ENCODE data around the gene C2CD4C.

The C2CD4C gene, protein sequence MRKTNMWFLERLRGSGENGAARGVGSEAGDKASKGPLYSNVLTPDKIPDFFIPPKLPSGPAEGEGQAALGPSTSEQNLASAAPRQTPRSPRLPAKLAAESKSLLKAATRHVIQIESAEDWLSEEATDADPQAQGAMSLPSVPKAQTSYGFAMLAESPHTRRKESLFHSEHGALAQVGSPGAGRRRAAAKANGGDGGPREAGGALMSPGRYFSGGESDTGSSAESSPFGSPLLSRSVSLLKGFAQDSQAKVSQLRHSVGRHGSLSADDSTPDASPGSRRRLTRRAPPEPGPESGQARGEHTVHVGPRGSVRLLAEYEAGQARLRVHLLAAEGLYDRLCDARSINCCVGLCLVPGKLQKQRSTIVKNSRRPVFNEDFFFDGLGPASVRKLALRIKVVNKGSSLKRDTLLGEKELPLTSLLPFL

DNA sequence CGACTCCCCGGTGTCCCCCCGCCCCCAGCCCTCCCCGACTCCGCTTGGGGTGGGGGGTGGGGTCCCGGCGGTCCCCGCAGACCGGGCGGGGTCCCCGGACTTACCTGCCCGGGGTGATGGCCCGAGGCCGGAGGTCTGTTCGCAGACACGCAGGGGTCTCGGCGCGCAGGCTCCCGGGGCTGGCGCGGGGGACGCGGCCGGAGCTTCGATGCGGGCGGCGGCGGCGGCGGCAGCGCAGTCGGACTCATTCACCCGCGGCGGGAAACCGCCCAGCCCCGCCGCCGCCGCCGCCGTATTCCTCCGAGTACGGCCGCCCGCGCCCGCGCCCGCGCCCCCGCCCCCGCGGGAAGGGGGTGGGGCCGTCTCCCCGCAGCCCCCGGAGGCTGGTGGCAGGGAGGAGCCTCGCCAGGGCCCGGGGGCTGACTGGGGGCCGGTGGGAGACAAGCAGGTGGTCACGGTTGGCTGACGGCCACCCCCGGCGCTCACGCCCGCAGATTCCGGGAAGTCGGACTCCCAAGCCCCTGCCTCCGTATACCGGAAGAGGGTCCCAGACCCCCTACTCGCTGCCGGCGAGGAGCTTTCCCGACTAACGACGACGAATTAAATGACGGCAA is at the start of gene C2CD4C:
TSS of gene C2CD4C (minus strand) at position 246 of the 614 bp plus-strand sequence. CDS start 786 bp downstream, outside the sequence.
- Histone ChIP-seq H2AFZ (ENCODE audit: low read depth, low read length) (no peak within 1 kb of the TSS), H3K4me2 (ENCODE audit: low read length) (no peak within 1 kb of the TSS), H3K27me3 (ENCODE audit: low read depth, low read length) (no peaks in the 10 kb centered on the region), H3K4me1 (ENCODE audit: low read length) (no peaks in the 10 kb centered on the region), H4K20me1 (ENCODE audit: insufficient read depth, low read length) (no peaks in the 10 kb centered on the region), H3K27ac (ENCODE audit: low read length) (no peak within 1 kb of the TSS), H3K36me3 (replicated peaks; ENCODE audit: low read depth, low read length) (no peaks in the 10 kb centered on the region), H3K4me3 (ENCODE audit: low read length) (no peak within 1 kb of the TSS), H3K9me3 (ENCODE audit: insufficient read depth, low read length) (no peaks in the 10 kb centered on the region), H3K9ac (ENCODE audit: low read length) (no peak within 1 kb of the TSS), H3K79me2 (ENCODE audit: low read length) (no peaks in the 10 kb centered on the region)
- no peak for TF ChIP-seq EZH2phosphoT487 (IDR thresholded peaks at IDR 0.05; ENCODE audit: low read depth)

DNA sequence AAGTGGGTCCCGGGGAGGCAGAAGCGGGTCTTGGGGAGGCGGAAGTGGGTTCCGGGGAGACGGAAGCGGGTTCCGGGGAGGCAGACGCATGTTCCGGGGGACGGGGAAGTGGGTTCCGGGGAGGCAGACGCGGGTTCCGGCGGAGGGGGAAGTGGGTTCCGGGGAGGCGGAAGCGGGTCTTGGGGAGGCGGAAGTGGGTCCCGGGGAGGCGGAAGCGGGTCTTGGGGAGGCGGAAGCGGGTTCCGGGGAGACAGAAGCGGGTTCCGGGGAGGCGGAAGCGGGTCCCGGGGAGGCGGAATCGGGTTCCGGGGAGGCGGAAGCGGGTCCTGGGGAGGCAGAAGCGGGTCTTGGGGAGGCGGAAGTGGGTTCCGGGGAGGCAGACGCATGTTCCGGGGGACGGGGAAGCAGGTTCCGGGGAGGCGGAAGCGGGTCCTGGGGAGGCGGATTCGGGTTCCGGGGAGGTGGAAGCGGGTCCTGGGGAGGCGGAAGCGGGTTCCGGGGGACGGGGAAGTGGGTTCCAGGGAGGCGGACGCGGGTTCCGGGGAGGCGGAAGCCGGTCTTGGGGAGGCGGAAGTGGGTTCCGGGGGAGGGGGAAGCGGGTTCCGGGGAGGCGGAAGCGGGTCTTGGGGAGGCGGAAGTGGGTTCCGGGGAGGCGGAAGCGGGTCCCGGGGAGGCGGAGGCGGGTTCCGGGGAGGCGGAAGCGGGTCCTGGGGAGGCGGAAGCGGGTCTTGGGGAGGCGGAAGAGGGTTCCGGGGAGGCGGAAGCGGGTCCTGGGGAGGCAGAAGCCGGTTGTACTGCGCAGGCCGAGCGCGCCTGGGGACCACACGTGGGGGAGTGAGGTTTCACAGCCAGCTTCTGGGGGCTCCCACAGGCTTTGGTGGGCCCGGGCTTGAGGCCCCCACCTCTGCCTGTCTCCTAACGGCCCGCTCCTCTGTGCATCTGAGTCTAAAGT is 49.4 kb upstream of the C2CD4C start:
- TF ChIP-seq EZH2phosphoT487 (IDR thresholded peaks at IDR 0.05; ENCODE audit: low read depth) (no peak), CTCF (IDR thresholded peaks at IDR 0.05; ENCODE audit: low read depth, low read length) (no peak)
- H3K4me3 ChIP-seq (ENCODE audit: low read length) = no peak overlapping the region
- no peaks in the 10 kb centered on the region for H3K79me2 ChIP-seq (ENCODE audit: low read length)
- H3K9me3 ChIP-seq (ENCODE audit: insufficient read depth, low read length) = no peaks in the 10 kb centered on the region
- H3K36me3 ChIP-seq (replicated peaks; ENCODE audit: low read depth, low read length) = no peaks in the 10 kb centered on the region
- no peak overlapping the region for H2AFZ ChIP-seq (ENCODE audit: low read depth, low read length)
- H4K20me1 ChIP-seq (ENCODE audit: insufficient read depth, low read length) = no peaks in the 10 kb centered on the region
- no peaks in the 10 kb centered on the region for H3K4me1 ChIP-seq (ENCODE audit: low read length)
- no peak overlapping the region for H3K27ac ChIP-seq (ENCODE audit: low read length)
- H3K27me3 ChIP-seq (ENCODE audit: low read depth, low read length) = no peaks in the 10 kb centered on the region
- H3K9ac ChIP-seq (ENCODE audit: low read length) = no peak overlapping the region
- no peak overlapping the region for H3K4me2 ChIP-seq (ENCODE audit: low read length)

GRCh38 chr19:457636-458035 is 48.7 kb upstream of the C2CD4C start:
- Histone ChIP-seq H2AFZ (ENCODE audit: low read depth, low read length) (no peak overlapping the region), H3K4me3 (ENCODE audit: low read length) (no peak overlapping the region), H3K27me3 (ENCODE audit: low read depth, low read length) (no peaks in the 10 kb centered on the region), H3K9me3 (ENCODE audit: insufficient read depth, low read length) (no peaks in the 10 kb centered on the region), H3K4me1 (ENCODE audit: low read length) (no peaks in the 10 kb centered on the region), H3K9ac (ENCODE audit: low read length) (no peak overlapping the region), H4K20me1 (ENCODE audit: insufficient read depth, low read length) (no peaks in the 10 kb centered on the region), H3K36me3 (replicated peaks; ENCODE audit: low read depth, low read length) (no peaks in the 10 kb centered on the region), H3K4me2 (ENCODE audit: low read length) (no peak overlapping the region), H3K27ac (ENCODE audit: low read length) (no peak overlapping the region), H3K79me2 (ENCODE audit: low read length) (no peaks in the 10 kb centered on the region)
- TF ChIP-seq EZH2phosphoT487 (IDR thresholded peaks at IDR 0.05; ENCODE audit: low read depth) = no peak
- no peak for TF ChIP-seq CTCF (IDR thresholded peaks at IDR 0.05; ENCODE audit: low read depth, low read length)

- H3K27me3 ChIP-seq (ENCODE audit: low read depth, low read length) = no peaks in the 10 kb centered on the region
- H2AFZ ChIP-seq (ENCODE audit: low read depth, low read length) = no peak overlapping the region
- no peak for TF ChIP-seq CTCF (IDR thresholded peaks at IDR 0.05; ENCODE audit: low read depth, low read length)
- TF ChIP-seq EZH2phosphoT487 (IDR thresholded peaks at IDR 0.05; ENCODE audit: low read depth) = no peak
- no peaks in the 10 kb centered on the region for H4K20me1 ChIP-seq (ENCODE audit: insufficient read depth, low read length)
- no peak overlapping the region for H3K9ac ChIP-seq (ENCODE audit: low read length)
- no peak overlapping the region for H3K27ac ChIP-seq (ENCODE audit: low read length)
- H3K79me2 ChIP-seq (ENCODE audit: low read length) = no peaks in the 10 kb centered on the region
- H3K4me3 ChIP-seq (ENCODE audit: low read length) = no peak overlapping the region
- H3K9me3 ChIP-seq (ENCODE audit: insufficient read depth, low read length) = no peaks in the 10 kb centered on the region
- no peaks in the 10 kb centered on the region for H3K4me1 ChIP-seq (ENCODE audit: low read length)
- no peak overlapping the region for H3K4me2 ChIP-seq (ENCODE audit: low read length)
- no peaks in the 10 kb centered on the region for H3K36me3 ChIP-seq (replicated peaks; ENCODE audit: low read depth, low read length)
These were observed 47.7 kb upstream of the C2CD4C start for GRCh38 chr19:456547-457110.

All from OCI-LY3 (cell line).